ENCODE measurements around the gene BMP15. TPM values are rescaled to one million over a fixed set of nuclear protein-coding genes. Genes with fewer than 3 reads are reported as not detected.

Gene BMP15
- total RNA-seq, 1 experiment from 2014 or later: not detected

GRCh38 chrX:50952406-50952805 lies 41.9 kb downstream of the BMP15 start:
- Histone ChIP-seq H3K4me2 (ENCODE audit: insufficient read depth, insufficient read length, low read length) (no peak overlapping the region), H3K23me2 (ENCODE audit: insufficient read length, low read depth, low read length, poor library complexity, severe bottlenecking) (no peaks in the 10 kb centered on the region), H4K8ac (replicated peaks; ENCODE audit: insufficient read length, low read depth, low read length) (no peak overlapping the region), H2BK20ac (ENCODE audit: low read depth, low read length, poor library complexity, severe bottlenecking) (no peak overlapping the region), H4K5ac (ENCODE audit: insufficient read length, low read depth, low read length) (no peak overlapping the region), H2AFZ (ENCODE audit: low read length) (no peak overlapping the region), H3K79me1 (ENCODE audit: insufficient read depth, low read depth, low read length, poor library complexity, severe bottlenecking) (no peaks in the 10 kb centered on the region), H2BK12ac (ENCODE audit: insufficient read length, low read depth, low read length) (no peak overlapping the region), H3K9me3 (ENCODE audit: control insufficient read depth, low read depth, low read length) (no peaks in the 10 kb centered on the region), H3T11ph (ENCODE audit: low read length) (no peak overlapping the region), H3K14ac (ENCODE audit: insufficient read depth, low read length) (no peak overlapping the region), H3K9ac (ENCODE audit: extremely low read depth, insufficient read length, low read length) (no peak overlapping the region), H3K18ac (ENCODE audit: insufficient read length, low read depth, low read length) (no peak overlapping the region), H2BK120ac (ENCODE audit: low read depth, low read length, poor library complexity, severe bottlenecking) (no peak overlapping the region), H3K27ac (ENCODE audit: insufficient read length, low read depth, low read length) (no peak overlapping the region), H3K56ac (ENCODE audit: insufficient read length, low read depth, low read length) (no peak overlapping the region), H4K91ac (ENCODE audit: insufficient read length, low read depth, low read length) (no peak overlapping the region), H3K4me1 (ENCODE audit: insufficient read depth, low read length) (no peaks in the 10 kb centered on the region), H3K27me3 (ENCODE audit: insufficient read depth, low read length) (no peaks in the 10 kb centered on the region), H2BK15ac (ENCODE audit: low read depth, low read length) (no peak overlapping the region), H3K4ac (ENCODE audit: low read depth, low read length) (no peak overlapping the region), H3K79me2 (ENCODE audit: insufficient read depth, low read length) (no peaks in the 10 kb centered on the region), H4K20me1 (ENCODE audit: control insufficient read depth, insufficient read depth, insufficient read length) (no peaks in the 10 kb centered on the region), H2AK5ac (ENCODE audit: insufficient read length, low read length) (no peak overlapping the region), H2BK5ac (ENCODE audit: insufficient read length, low read length) (no peak overlapping the region), H3K23ac (ENCODE audit: insufficient read length, low read depth, low read length) (no peak overlapping the region)
- H3K27me3 Mint-ChIP-seq (ENCODE audit: low read depth): no peaks in the 10 kb centered on the region; the same call in 1 of the 2 replicates
- no CpG with 5 or more reads among the region's 1 CpG for WGBS (ENCODE audit: extremely low coverage, insufficient read length, low lambda C conversion rate)
- H3K4me3 Mint-ChIP-seq: no peak overlapping the region
- no peaks in the 10 kb centered on the region for H3K4me1 Mint-ChIP-seq
- no peak overlapping the region for H3K27ac Mint-ChIP-seq
- peaks cover 11 to 19% (median 17%) of the 10 kb centered on the region in 3 experiments; a peak in 6 of 7 replicates for H3K36me3 Mint-ChIP-seq (ENCODE audit: insufficient read depth in 1 of 3, low read depth in 3 of 3)
- H3K9me3 Mint-ChIP-seq: peaks cover 59 to 66% of the 10 kb centered on the region in 2 experiments
- DNase-seq: no peak
- TF ChIP-seq CTCF (conservative IDR thresholded peaks at IDR 0.05): no peak
